ENCODE data around the gene ACTMAP. TPM values are rescaled to one million over a fixed set of nuclear protein-coding genes. Genes with fewer than 3 reads are reported as not detected.

The ACTMAP gene
- total RNA-seq, 1 experiment from 2014 or later, result 27.7 TPM

- Histone ChIP-seq H3K56ac (ENCODE audit: insufficient read length, low read depth, low read length) (no peak overlapping the region), H2BK120ac (ENCODE audit: low read depth, low read length, poor library complexity, severe bottlenecking) (no peak overlapping the region), H4K8ac (replicated peaks; ENCODE audit: insufficient read length, low read depth, low read length) (no peak overlapping the region), H3K27me3 (ENCODE audit: insufficient read depth, low read length) (no peaks in the 10 kb centered on the region), H4K91ac (ENCODE audit: insufficient read length, low read depth, low read length) (no peak overlapping the region), H3T11ph (ENCODE audit: low read length) (no peak overlapping the region), H2AK5ac (ENCODE audit: insufficient read length, low read length) (no peak overlapping the region), H3K14ac (ENCODE audit: insufficient read depth, low read length) (peak overlapping the region; percentile 62), H2BK12ac (ENCODE audit: insufficient read length, low read depth, low read length) (no peak overlapping the region), H3K4me2 (ENCODE audit: insufficient read depth, insufficient read length, low read length) (peak overlapping the region; percentile 82), H2BK5ac (ENCODE audit: insufficient read length, low read length) (no peak overlapping the region), H4K5ac (ENCODE audit: insufficient read length, low read depth, low read length) (no peak overlapping the region), H3K4ac (ENCODE audit: low read depth, low read length) (no peak overlapping the region), H2AFZ (ENCODE audit: low read length) (no peak overlapping the region), H2BK20ac (ENCODE audit: low read depth, low read length, poor library complexity, severe bottlenecking) (no peak overlapping the region), H2BK15ac (ENCODE audit: low read depth, low read length) (no peak overlapping the region), H3K23ac (ENCODE audit: insufficient read length, low read depth, low read length) (no peak overlapping the region), H3K9ac (ENCODE audit: extremely low read depth, insufficient read length, low read length) (peak overlapping the region; percentile 87), H3K9me3 (ENCODE audit: control insufficient read depth, low read depth, low read length) (no peaks in the 10 kb centered on the region), H3K79me2 (ENCODE audit: insufficient read depth, low read length) (peaks cover 22% of the 10 kb centered on the region; the same call in 1 of the 2 replicates), H3K79me1 (ENCODE audit: insufficient read depth, low read depth, low read length, poor library complexity, severe bottlenecking) (peaks cover 8% of the 10 kb centered on the region), H3K4me1 (ENCODE audit: insufficient read depth, low read length) (peaks cover 4% of the 10 kb centered on the region; the same call in 1 of the 2 replicates), H3K23me2 (ENCODE audit: insufficient read length, low read depth, low read length, poor library complexity, severe bottlenecking) (peaks cover 9% of the 10 kb centered on the region), H4K20me1 (ENCODE audit: control insufficient read depth, insufficient read depth, insufficient read length) (peaks cover 2% of the 10 kb centered on the region), H3K27ac (ENCODE audit: insufficient read length, low read depth, low read length) (no peak overlapping the region), H3K18ac (ENCODE audit: insufficient read length, low read depth, low read length) (peak overlapping the region; percentile 80)
- Mint-ChIP-seq H3K4me1 (peaks cover 40 to 52% of the 10 kb centered on the region in 2 experiments), H3K27ac (peak overlapping the region; percentile 94 to 98 (median 95)), H3K36me3 (ENCODE audit: insufficient read depth in 1 of 3, low read depth in 3 of 3) (peaks cover 16 to 41% (median 40%) of the 10 kb centered on the region in 3 experiments; a peak in 6 of 7 replicates), H3K27me3 (ENCODE audit: low read depth) (no peaks in the 10 kb centered on the region; the same call in none of the 2 replicates), H3K9me3 (no peaks in the 10 kb centered on the region; a peak in 2 of 5 replicates), H3K4me3 (peak overlapping the region; percentile 93 to 96)
- no peak for DNase-seq
- TF ChIP-seq CTCF (conservative IDR thresholded peaks at IDR 0.05), result no peak
- no CpG with 5 or more reads among the region's 40 CpGs for WGBS (ENCODE audit: extremely low coverage, insufficient read length, low lambda C conversion rate)
These were observed 49.5 kb upstream of the ACTMAP start for GRCh38 chr19:40799558-40800338.

Data from H9 (cell line).